ENCODE results near the gene ARF4.

The ARF4 gene

GRCh38 chr3:57583544-57583943 lies 13.6 kb downstream of the ARF4 start:
- no peak for TF ChIP-seq CTCF (conservative IDR thresholded peaks at IDR 0.05; ENCODE audit: low read depth, low read length)
- H3K4me3 ChIP-seq (ENCODE audit: low read depth, low read length), result no peak overlapping the region

DNA sequence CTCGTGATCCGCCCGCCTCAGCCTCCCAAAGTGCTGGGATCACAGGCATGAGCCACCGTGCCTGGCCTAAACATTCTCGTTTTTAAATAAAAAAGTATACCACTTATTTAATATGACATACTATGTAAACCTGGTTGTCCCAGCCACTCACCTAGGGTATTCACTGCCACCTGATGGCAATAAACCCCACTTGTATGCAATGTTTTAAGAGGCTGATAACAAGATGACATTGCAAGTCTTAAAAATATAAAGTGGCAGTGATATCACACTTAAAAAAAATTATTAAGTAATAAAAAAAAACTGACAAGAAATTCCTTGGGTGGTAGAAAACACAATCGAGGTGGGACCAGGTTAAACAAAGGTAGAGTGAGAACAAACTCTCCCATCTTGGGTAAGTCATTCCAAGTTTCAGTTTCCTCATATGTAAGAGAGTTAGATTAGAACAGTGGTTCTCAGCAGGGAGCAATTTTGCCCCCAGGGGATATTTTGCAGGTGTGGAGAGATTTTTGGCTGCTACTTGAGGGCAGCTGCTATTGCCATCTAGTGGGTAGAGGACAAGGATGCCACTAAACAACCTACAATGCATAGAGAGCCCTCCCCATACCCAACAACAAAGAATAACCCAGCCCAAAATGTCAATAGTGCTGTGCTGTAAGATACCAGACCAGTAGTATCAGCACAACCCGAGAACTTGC lies 14.5 kb downstream of the ARF4 start:
- no peak overlapping the region for H3K4me3 ChIP-seq (ENCODE audit: low read depth, low read length)
- peak; percentile 30 for DNase-seq (ENCODE audit: low read depth)
- peak; percentile 42 for TF ChIP-seq CTCF (conservative IDR thresholded peaks at IDR 0.05; ENCODE audit: low read depth, low read length)

More at GRCh38 chr3:57583544-57583943, 13.6 kb downstream of the ARF4 start:
- DNase-seq (ENCODE audit: low read depth), result no peak

DNA sequence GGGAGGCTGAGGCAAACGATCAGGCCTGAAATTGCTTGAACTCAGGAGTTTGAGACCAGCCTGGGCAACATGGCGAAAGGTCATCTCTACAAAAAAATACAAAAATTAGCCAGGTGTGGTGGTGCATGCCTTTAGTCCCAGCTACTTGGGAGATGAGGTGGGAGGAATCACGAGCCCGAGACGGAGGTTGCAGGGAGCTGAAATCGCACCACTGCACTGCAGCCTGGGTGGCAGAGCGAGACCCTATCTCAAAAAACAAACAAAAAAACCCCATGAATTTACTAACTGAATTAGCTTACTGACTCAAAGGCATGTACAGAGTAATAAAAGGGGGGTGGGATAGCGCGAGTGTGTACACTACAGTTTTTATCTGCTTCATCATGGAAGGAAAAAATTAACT lies 19.3 kb downstream of the ARF4 start:
- DNase-seq (ENCODE audit: low read depth), result no peak
- no peak for TF ChIP-seq CTCF (conservative IDR thresholded peaks at IDR 0.05; ENCODE audit: low read depth, low read length)
- H3K4me3 ChIP-seq (ENCODE audit: low read depth, low read length), result no peak overlapping the region

- no peak for DNase-seq (ENCODE audit: low read depth)
- no peak overlapping the region for H3K4me3 ChIP-seq (ENCODE audit: low read depth, low read length)
- TF ChIP-seq CTCF (conservative IDR thresholded peaks at IDR 0.05; ENCODE audit: low read depth, low read length), result no peak
These were observed 21.0 kb downstream of the ARF4 start for GRCh38 chr3:57575966-57576626.

DNA sequence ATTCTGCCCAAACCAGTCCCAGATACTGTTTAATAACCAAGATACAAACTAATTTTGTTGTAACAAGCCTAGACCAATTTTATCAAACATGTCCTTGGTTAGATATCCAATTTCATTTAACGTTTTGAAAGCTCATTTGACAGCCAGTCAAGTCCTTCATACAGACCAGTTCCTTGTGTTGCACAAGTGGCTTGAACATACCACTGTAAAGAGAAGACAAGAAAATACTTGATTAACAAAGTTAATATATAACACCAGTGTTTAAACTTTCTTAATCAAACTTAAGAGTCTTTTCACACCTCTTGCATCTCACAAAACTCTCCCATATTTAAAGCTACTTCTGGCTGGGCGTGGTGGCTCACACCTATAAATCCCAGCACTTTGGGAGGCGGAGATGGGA lies 25.0 kb downstream of the ARF4 start:
- DNase-seq (ENCODE audit: low read depth), result no peak
- no peak overlapping the region for H3K4me3 ChIP-seq (ENCODE audit: low read depth, low read length)
- TF ChIP-seq CTCF (conservative IDR thresholded peaks at IDR 0.05; ENCODE audit: low read depth, low read length), result no peak

DNA sequence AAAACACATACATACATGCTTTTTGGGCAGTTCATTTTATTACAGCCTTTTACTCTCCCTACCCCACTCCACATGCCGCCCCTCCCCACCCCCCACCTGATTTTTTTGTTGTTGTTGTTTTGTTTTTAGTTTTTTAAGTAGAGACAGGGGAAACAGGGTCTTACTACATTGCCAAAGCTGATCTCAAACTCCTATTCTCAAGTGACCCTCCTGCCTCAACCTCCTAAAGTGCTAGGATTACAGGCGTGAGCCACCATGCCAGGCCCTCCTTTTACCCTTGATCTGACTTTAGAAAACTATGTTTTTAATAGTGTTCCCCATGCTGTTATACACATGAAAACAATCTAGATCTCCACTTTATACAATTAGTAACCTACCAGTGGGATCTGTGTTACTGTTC lies 26.3 kb downstream of the ARF4 start:
- TF ChIP-seq CTCF (conservative IDR thresholded peaks at IDR 0.05; ENCODE audit: low read depth, low read length), result no peak
- no peak overlapping the region for H3K4me3 ChIP-seq (ENCODE audit: low read depth, low read length)
- no peak for DNase-seq (ENCODE audit: low read depth)
